Mucosa of descending colon (tissue), 3 donors: ENCODE measurements around the gene VIPR2. TPM values are rescaled to one million over a fixed set of nuclear protein-coding genes. Genes with fewer than 3 reads are reported as not detected.

Experiments used
- ATAC-seq: fragments of 200-7000 bp; cut with Tn5 transposase; one replicate; pipeline ENCODE4 v1.9.1; 2020; ENCODE audit warnings: mild to moderate bottlenecking, moderate library complexity
- DNase-seq, 3 donors: peaks; one replicate each; pipeline ENCODE4 v3.0.0-alpha.2; 2020
- H3K36me3 ChIP-seq: fragments of 200-600 bp; one replicate; pipeline ENCODE4 v1.8.0; 2021; ENCODE audit warnings: low read depth, mild to moderate bottlenecking
- H3K4me1 ChIP-seq: fragments of 200-600 bp; one replicate; pipeline ENCODE4 v1.8.0; 2021; ENCODE audit warnings: low read depth, mild to moderate bottlenecking
- H3K4me3 ChIP-seq: fragments of 200-600 bp; one replicate; pipeline ENCODE4 v1.8.0; 2021; ENCODE audit warnings: mild to moderate bottlenecking
- H3K9me3 ChIP-seq: fragments of 200-600 bp; one replicate; pipeline ENCODE4 v1.8.0; 2021; ENCODE audit warnings: mild to moderate bottlenecking
- CTCF ChIP-seq: fragments of 200-600 bp; IDR thresholded peaks from one replicate; pipeline ENCODE4 v1.8.0; 2022; ENCODE audit warnings: antibody characterized with exemption, mild to moderate bottlenecking
- intact Hi-C, 2 donors: fragments of 100-400 bp; cut with DNase I in 1 of 2; cut with micrococcal nuclease in 1 of 2; formaldehyde crosslinking; loops; one replicate each; pipeline versions ENCODE4 v1.11.0 to v1.11.1; 2022; cut with DNase I, micrococcal nuclease
- total RNA-seq, 3 donors: library from RNA; stranded (reverse); fragmentation: NEBNext Ultra II Directional in 2 of 3; extraction: Animal tissue kit (Norgen Biotek cat#: 25700) in 2 of 3; gene quantifications; one replicate each; pipeline versions ENCODE4 v1.2.1 to v1.2.4, GENCODE V29; 2021 to 2023
- donor health status: DM: no; HTN: no; CAD: no; lungs with moderate emphysema.
- donor health status: DM: no; HTN: no; CAD: no.
- donor health status: DM: no; HTN: yes; CAD: no.

VIPR2 gene
- total RNA-seq, 3 donors from 2014 or later: 0.58 to 19.8 (median 2.4) TPM

GRCh38 chr7:159148430-159149395, 4.0 kb upstream of the VIPR2 start:
- no peaks in the 10 kb centered on the region for H3K36me3 ChIP-seq
- H3K4me3 ChIP-seq: no peak overlapping the region
- intact Hi-C loops: no loop called here
- DNase-seq (no peak), ATAC-seq (no peak)
- TF ChIP-seq CTCF: no peak
- peaks cover 8% of the 10 kb centered on the region for H3K4me1 ChIP-seq
- H3K9me3 ChIP-seq: no peaks in the 10 kb centered on the region

- no peaks in the 10 kb centered on the region for H3K9me3 ChIP-seq
- no peak overlapping the region for H3K4me3 ChIP-seq
- TF ChIP-seq CTCF: no peak
- no peaks in the 10 kb centered on the region for H3K36me3 ChIP-seq
- DNase-seq (no peak), ATAC-seq (no peak)
- H3K4me1 ChIP-seq: peaks cover 10% of the 10 kb centered on the region
- intact Hi-C loops: no loop called here
Observed at GRCh38 chr7:159147687-159148086, 3.0 kb upstream of the VIPR2 start.

GRCh38 chr7:159147246-159147645, 2.6 kb upstream of the VIPR2 start:
- peaks cover 10% of the 10 kb centered on the region for H3K4me1 ChIP-seq
- no peak overlapping the region for H3K4me3 ChIP-seq
- no peak for ATAC-seq
- DNase-seq: no peak
- no peaks in the 10 kb centered on the region for H3K9me3 ChIP-seq
- H3K36me3 ChIP-seq: no peaks in the 10 kb centered on the region
- intact Hi-C loops: no loop called here
- no peak for TF ChIP-seq CTCF

GRCh38 chr7:159146084-159146858, 1.6 kb upstream of the VIPR2 start:
- Histone ChIP-seq H3K9me3 (no peaks in the 10 kb centered on the region), H3K36me3 (no peaks in the 10 kb centered on the region), H3K4me1 (peaks cover 10% of the 10 kb centered on the region), H3K4me3 (no peak overlapping the region)
- no peak for DNase-seq
- no peak for TF ChIP-seq CTCF
- ATAC-seq: no peak
- intact Hi-C loops: no loop called here

- no peak for TF ChIP-seq CTCF
Observed at GRCh38 chr7:159145490-159145855, 806 bp upstream of the VIPR2 start.

More at GRCh38 chr7:159145490-159145855, 806 bp upstream of the VIPR2 start:
- H3K4me3 ChIP-seq: no peak overlapping the region
- no peak for ATAC-seq
- peaks cover 10% of the 10 kb centered on the region for H3K4me1 ChIP-seq
- intact Hi-C loops: no loop called here
- H3K9me3 ChIP-seq: no peaks in the 10 kb centered on the region
- no peaks in the 10 kb centered on the region for H3K36me3 ChIP-seq
- no peak for DNase-seq
